ENCODE results near the gene EIF2AK3. TPM values are rescaled to one million over a fixed set of nuclear protein-coding genes. Genes with fewer than 3 reads are reported as not detected.

EIF2AK3 gene
- total and polyA plus RNA-seq, 2 of the 13 experiments (the other 11 are each of a cell fraction or from before 2014, with no cell fraction given): 10.3 to 30.6 TPM

GRCh38 chr2:88627055-88627855, at the start of gene EIF2AK3 (continued):
- peak; percentile 91 for TF ChIP-seq RBFOX2 (IDR thresholded peaks at IDR 0.05; ENCODE audit: low read depth, low read length)
- TF ChIP-seq ZNF75D (CRISPR knock-in tag; IDR thresholded peaks at IDR 0.05; ENCODE audit: borderline replicate concordance): no peak
- peak; percentile 19; the same call in 1 of the 2 replicates for TF ChIP-seq HHEX (CRISPR knock-in tag; IDR thresholded peaks at IDR 0.05)
- TF ChIP-seq THAP9 (CRISPR knock-in tag; IDR thresholded peaks at IDR 0.05; ENCODE audit: borderline replicate concordance): no peak; the same call in 1 of the 2 replicates
- TF ChIP-seq ZBTB7B (CRISPR knock-in tag; IDR thresholded peaks at IDR 0.05): peak; percentile 26; the same call in 1 of the 2 replicates
- no peak; the same call in 1 of the 2 replicates for TF ChIP-seq ZFP1 (CRISPR knock-in tag; IDR thresholded peaks at IDR 0.05)
- TF ChIP-seq TAF1 (CRISPR knock-in tag; IDR thresholded peaks at IDR 0.05): peak; percentile 85
- no peak for TF ChIP-seq RERE (CRISPR knock-in tag; IDR thresholded peaks at IDR 0.05; ENCODE audit: low read depth)
- no peak for TF ChIP-seq MLXIP (CRISPR knock-in tag; IDR thresholded peaks at IDR 0.05; ENCODE audit: borderline replicate concordance)
- TF ChIP-seq BCLAF1 (IDR thresholded peaks at IDR 0.05): no peak
